GM23338 (cell line): ENCODE measurements around the gene PBX3. TPM values are rescaled to one million over a fixed set of nuclear protein-coding genes. Genes with fewer than 3 reads are reported as not detected.

Source experiments
- ATAC-seq: fragments of 200-7000 bp; cut with Tn5 transposase; 3 replicates; pipeline ENCODE4 v1.9.1; 2020
- DNase-seq: peaks from one replicate; pipeline ENCODE4 v3.0.0-alpha.2; 2015; ENCODE audit warnings: low spot score
- H2AFZ ChIP-seq: fragments of 200-600 bp; sonication (generic); 2 replicates; pipeline ENCODE4 v1.8.0; 2016; ENCODE audit warnings: antibody characterized with exemption, mild to moderate bottlenecking, moderate library complexity
- H3F3A ChIP-seq: fragments of 200-600 bp; sonication (generic); replicated peaks from 2 replicates; pipeline ENCODE4 v1.8.0; 2017; ENCODE audit warnings: antibody characterized with exemption, mixed run types, low read depth
- H3K27ac ChIP-seq: fragments of 200-600 bp; sonication (generic); 2 replicates; pipeline ENCODE4 v1.6.1; 2016; ENCODE audit warnings: low read depth
- H3K27me3 ChIP-seq: fragments of 200-600 bp; sonication (generic); 2 replicates; pipeline ENCODE4 v1.8.0; 2016; ENCODE audit warnings: mild to moderate bottlenecking, mixed run types, moderate library complexity; ENCODE audit not compliant: insufficient read depth
- H3K36me3 ChIP-seq: fragments of 200-600 bp; sonication (generic); 2 replicates; pipeline ENCODE4 v1.8.0; 2016; ENCODE audit warnings: mild to moderate bottlenecking; ENCODE audit not compliant: insufficient read depth
- H3K4me1 ChIP-seq: fragments of 200-600 bp; sonication (generic); 2 replicates; pipeline ENCODE4 v1.8.0; 2016; ENCODE audit warnings: mild to moderate bottlenecking, moderate library complexity; ENCODE audit not compliant: insufficient read depth
- H3K4me2 ChIP-seq: fragments of 200-600 bp; sonication (generic); 2 replicates; pipeline ENCODE4 v1.7.1; 2017; ENCODE audit warnings: mixed run types
- H3K4me3 ChIP-seq: fragments of 200-600 bp; sonication (generic); 2 replicates; pipeline ENCODE4 v1.6.1; 2016; ENCODE audit warnings: mixed run types
- H3K79me2 ChIP-seq: fragments of 200-600 bp; sonication (generic); replicated peaks from 2 replicates; pipeline ENCODE4 v1.8.0; 2017; ENCODE audit warnings: mild to moderate bottlenecking; ENCODE audit not compliant: insufficient read depth
- H3K9me2 ChIP-seq: fragments of 200-600 bp; sonication (generic); 2 replicates; pipeline ENCODE4 v1.8.0; 2017; ENCODE audit not compliant: insufficient read depth
- H4K20me1 ChIP-seq: fragments of 200-600 bp; sonication (generic); replicated peaks from 2 replicates; pipeline ENCODE4 v1.8.0; 2017; ENCODE audit warnings: mild to moderate bottlenecking; ENCODE audit not compliant: insufficient read depth
- H3K27ac Mint-ChIP-seq: 2 replicates; pipeline ENCODE4 v1.8.0; 2020; ENCODE audit warnings: inconsistent platforms, mild to moderate bottlenecking, moderate library complexity, mixed read lengths
- H3K27me3 Mint-ChIP-seq: 3 replicates; pipeline ENCODE4 v1.8.0; 2022; ENCODE audit warnings: low read depth, mild to moderate bottlenecking, moderate library complexity, mixed read lengths, inconsistent platforms; ENCODE audit not compliant: insufficient read depth, poor library complexity
- H3K36me3 Mint-ChIP-seq: 3 replicates; pipeline ENCODE4 v1.8.0; 2021; ENCODE audit warnings: low read depth, mild to moderate bottlenecking, inconsistent platforms, moderate library complexity, mixed read lengths
- H3K4me1 Mint-ChIP-seq: 3 replicates; pipeline ENCODE4 v1.8.0; 2020; ENCODE audit warnings: mild to moderate bottlenecking, inconsistent platforms, mixed read lengths
- H3K4me3 Mint-ChIP-seq: 3 replicates; pipeline ENCODE4 v1.8.0; 2021; ENCODE audit warnings: moderate library complexity, mild to moderate bottlenecking, inconsistent platforms, mixed read lengths
- H3K9me3 Mint-ChIP-seq: 3 replicates; pipeline ENCODE4 v1.8.0; 2020; ENCODE audit warnings: moderate library complexity, mild to moderate bottlenecking, inconsistent platforms, mixed read lengths
- CREB1 ChIP-seq: fragments of 250-450 bp; sonication (Bioruptor Pico); IDR thresholded peaks from 2 replicates; pipeline ENCODE4 v1.5.0; 2020; ENCODE audit warnings: low read depth, mild to moderate bottlenecking, moderate library complexity
- EZH2 ChIP-seq: fragments of 200-600 bp; sonication (generic); IDR thresholded peaks from one replicate; pipeline ENCODE4 v1.8.0; 2017; ENCODE audit warnings: antibody characterized with exemption, mild to moderate bottlenecking, low read depth; ENCODE audit not compliant: unreplicated experiment
- EZH2phosphoT487 ChIP-seq: fragments of 200-600 bp; sonication (generic); IDR thresholded peaks from one replicate; pipeline ENCODE4 v1.8.1; 2018; ENCODE audit warnings: antibody characterized with exemption; ENCODE audit not compliant: unreplicated experiment
- JUNB ChIP-seq: IDR thresholded peaks from one replicate; pipeline ENCODE4 v1.6.1; 2016; ENCODE audit warnings: antibody characterized with exemption; ENCODE audit not compliant: unreplicated experiment
- NANOG ChIP-seq: IDR thresholded peaks from 2 replicates; pipeline ENCODE4 v1.6.1; 2016; ENCODE audit warnings: antibody characterized with exemption, borderline replicate concordance
- POLR2AphosphoS5 ChIP-seq: IDR thresholded peaks from 2 replicates; pipeline ENCODE4 v1.6.1; 2016; ENCODE audit warnings: antibody characterized with exemption, low read depth
- STAT1 ChIP-seq: IDR thresholded peaks from one replicate; pipeline ENCODE4 v1.6.1; 2016; ENCODE audit warnings: antibody characterized with exemption; ENCODE audit not compliant: unreplicated experiment
- ZNF114 ChIP-seq: fragments of 250-450 bp; sonication (Bioruptor Pico); IDR thresholded peaks from 2 replicates; pipeline ENCODE4 v1.5.0; 2020; ENCODE audit warnings: mild to moderate bottlenecking, moderate library complexity
- ZNF331 ChIP-seq: fragments of 250-450 bp; sonication (Bioruptor Pico); IDR thresholded peaks from 2 replicates; pipeline ENCODE4 v1.5.0; 2020; ENCODE audit warnings: low read depth, mild to moderate bottlenecking, moderate library complexity
- polyA plus RNA-seq: library from polyadenylated mRNA; unstranded; fragments of >200 nt; fragmentation: Nextera tagmentation; extraction: Ambion mirVana; gene quantifications from 2 replicates; pipeline ENCODE4 v1.2.1, GENCODE V29; 2016
- total RNA-seq: library from RNA; depleted of rRNA; stranded (reverse); fragments of >200 nt; shearing (Covaris generic); gene quantifications from 2 replicates; pipeline ENCODE4 v1.2.3, GENCODE V29; 2014
- TF ChIP-seq, protein P1 (sequence below): IDR thresholded peaks from 2 replicates; pipeline ENCODE4 v1.6.1; 2016; ENCODE audit warnings: antibody characterized with exemption
- TF ChIP-seq, protein P2 (sequence below): fragments of 250-450 bp; sonication (Bioruptor Pico); IDR thresholded peaks from 2 replicates; pipeline ENCODE4 v1.5.0; 2020; ENCODE audit warnings: mild to moderate bottlenecking, moderate library complexity
- TF ChIP-seq, protein P3 (sequence below): IDR thresholded peaks from one replicate; pipeline ENCODE4 v1.6.1; 2018; ENCODE audit warnings: antibody characterized with exemption; ENCODE audit not compliant: unreplicated experiment
- TF ChIP-seq, protein P4 (sequence below), 2 experiments: fragments of 200-600 bp in 1 of 2; sonication (generic) in 1 of 2; conservative IDR thresholded peaks; 2 replicates each; pipeline versions ENCODE4 v1.5.1 to v1.6.1; 2016 to 2017; ENCODE audit warnings: antibody characterized with exemption in 2 of 2, low read depth in 2 of 2, mild to moderate bottlenecking in 2 of 2, moderate library complexity in 1 of 2

PBX3 gene
- total and polyA plus RNA-seq, 2 experiments from 2014 or later, result 28.9 to 50.5 TPM

DNA sequence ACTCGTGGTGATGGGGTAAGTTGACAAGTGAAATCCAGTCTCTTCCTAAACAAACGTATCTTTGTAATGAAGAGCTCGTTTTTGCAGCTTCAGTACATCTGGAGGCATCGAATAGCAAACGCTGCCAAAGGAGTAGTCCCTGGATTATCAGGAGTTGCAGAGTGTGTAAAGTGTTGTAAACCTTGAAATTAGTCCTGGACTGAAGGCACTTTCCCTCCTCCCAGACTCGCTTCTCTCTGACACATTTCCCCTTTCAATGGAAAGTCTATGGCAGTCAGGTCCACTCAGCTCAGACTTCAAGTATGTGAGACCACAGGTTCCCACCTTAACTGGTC, 1.5 kb upstream of the PBX3 start:
- Histone ChIP-seq H3K4me2 (peak overlapping the region; percentile 72), H2AFZ (peak overlapping the region; percentile 53; the same call in 1 of the 2 replicates), H3K4me1 (peaks cover 34% of the 10 kb centered on the region), H3K27ac (no peak overlapping the region), H3K4me3 (peak overlapping the region; percentile 54), H3F3A (0 out of 2 replicates have a peak, but pooled peaks cover 3% of the 10 kb centered on the region), H4K20me1 (no peaks in the 10 kb centered on the region), H3K27me3 (peaks cover 8% of the 10 kb centered on the region; the same call in 1 of the 2 replicates), H3K79me2 (peaks cover 25% of the 10 kb centered on the region), H3K9me2 (no peaks in the 10 kb centered on the region), H3K36me3 (no peaks in the 10 kb centered on the region)
- Mint-ChIP-seq H3K27ac (no peak overlapping the region), H3K4me3 (peak overlapping the region; percentile 84), H3K36me3 (peaks cover 12% of the 10 kb centered on the region), H3K27me3 (peaks cover 13% of the 10 kb centered on the region), H3K9me3 (no peaks in the 10 kb centered on the region), H3K4me1 (peaks cover 32% of the 10 kb centered on the region)
- DNase-seq (no peak), ATAC-seq (no peak)
- TF ChIP-seq EZH2, result no peak
- TF ChIP-seq, protein P1, sequence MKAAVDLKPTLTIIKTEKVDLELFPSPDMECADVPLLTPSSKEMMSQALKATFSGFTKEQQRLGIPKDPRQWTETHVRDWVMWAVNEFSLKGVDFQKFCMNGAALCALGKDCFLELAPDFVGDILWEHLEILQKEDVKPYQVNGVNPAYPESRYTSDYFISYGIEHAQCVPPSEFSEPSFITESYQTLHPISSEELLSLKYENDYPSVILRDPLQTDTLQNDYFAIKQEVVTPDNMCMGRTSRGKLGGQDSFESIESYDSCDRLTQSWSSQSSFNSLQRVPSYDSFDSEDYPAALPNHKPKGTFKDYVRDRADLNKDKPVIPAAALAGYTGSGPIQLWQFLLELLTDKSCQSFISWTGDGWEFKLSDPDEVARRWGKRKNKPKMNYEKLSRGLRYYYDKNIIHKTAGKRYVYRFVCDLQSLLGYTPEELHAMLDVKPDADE, result no peak
- no peak for TF ChIP-seq JUNB
- TF ChIP-seq CREB1 (CRISPR knock-in tag), result no peak
- TF ChIP-seq ZNF114 (CRISPR knock-in tag), result no peak
- TF ChIP-seq POLR2AphosphoS5, result no peak
- TF ChIP-seq NANOG, result no peak
- TF ChIP-seq, protein P2, sequence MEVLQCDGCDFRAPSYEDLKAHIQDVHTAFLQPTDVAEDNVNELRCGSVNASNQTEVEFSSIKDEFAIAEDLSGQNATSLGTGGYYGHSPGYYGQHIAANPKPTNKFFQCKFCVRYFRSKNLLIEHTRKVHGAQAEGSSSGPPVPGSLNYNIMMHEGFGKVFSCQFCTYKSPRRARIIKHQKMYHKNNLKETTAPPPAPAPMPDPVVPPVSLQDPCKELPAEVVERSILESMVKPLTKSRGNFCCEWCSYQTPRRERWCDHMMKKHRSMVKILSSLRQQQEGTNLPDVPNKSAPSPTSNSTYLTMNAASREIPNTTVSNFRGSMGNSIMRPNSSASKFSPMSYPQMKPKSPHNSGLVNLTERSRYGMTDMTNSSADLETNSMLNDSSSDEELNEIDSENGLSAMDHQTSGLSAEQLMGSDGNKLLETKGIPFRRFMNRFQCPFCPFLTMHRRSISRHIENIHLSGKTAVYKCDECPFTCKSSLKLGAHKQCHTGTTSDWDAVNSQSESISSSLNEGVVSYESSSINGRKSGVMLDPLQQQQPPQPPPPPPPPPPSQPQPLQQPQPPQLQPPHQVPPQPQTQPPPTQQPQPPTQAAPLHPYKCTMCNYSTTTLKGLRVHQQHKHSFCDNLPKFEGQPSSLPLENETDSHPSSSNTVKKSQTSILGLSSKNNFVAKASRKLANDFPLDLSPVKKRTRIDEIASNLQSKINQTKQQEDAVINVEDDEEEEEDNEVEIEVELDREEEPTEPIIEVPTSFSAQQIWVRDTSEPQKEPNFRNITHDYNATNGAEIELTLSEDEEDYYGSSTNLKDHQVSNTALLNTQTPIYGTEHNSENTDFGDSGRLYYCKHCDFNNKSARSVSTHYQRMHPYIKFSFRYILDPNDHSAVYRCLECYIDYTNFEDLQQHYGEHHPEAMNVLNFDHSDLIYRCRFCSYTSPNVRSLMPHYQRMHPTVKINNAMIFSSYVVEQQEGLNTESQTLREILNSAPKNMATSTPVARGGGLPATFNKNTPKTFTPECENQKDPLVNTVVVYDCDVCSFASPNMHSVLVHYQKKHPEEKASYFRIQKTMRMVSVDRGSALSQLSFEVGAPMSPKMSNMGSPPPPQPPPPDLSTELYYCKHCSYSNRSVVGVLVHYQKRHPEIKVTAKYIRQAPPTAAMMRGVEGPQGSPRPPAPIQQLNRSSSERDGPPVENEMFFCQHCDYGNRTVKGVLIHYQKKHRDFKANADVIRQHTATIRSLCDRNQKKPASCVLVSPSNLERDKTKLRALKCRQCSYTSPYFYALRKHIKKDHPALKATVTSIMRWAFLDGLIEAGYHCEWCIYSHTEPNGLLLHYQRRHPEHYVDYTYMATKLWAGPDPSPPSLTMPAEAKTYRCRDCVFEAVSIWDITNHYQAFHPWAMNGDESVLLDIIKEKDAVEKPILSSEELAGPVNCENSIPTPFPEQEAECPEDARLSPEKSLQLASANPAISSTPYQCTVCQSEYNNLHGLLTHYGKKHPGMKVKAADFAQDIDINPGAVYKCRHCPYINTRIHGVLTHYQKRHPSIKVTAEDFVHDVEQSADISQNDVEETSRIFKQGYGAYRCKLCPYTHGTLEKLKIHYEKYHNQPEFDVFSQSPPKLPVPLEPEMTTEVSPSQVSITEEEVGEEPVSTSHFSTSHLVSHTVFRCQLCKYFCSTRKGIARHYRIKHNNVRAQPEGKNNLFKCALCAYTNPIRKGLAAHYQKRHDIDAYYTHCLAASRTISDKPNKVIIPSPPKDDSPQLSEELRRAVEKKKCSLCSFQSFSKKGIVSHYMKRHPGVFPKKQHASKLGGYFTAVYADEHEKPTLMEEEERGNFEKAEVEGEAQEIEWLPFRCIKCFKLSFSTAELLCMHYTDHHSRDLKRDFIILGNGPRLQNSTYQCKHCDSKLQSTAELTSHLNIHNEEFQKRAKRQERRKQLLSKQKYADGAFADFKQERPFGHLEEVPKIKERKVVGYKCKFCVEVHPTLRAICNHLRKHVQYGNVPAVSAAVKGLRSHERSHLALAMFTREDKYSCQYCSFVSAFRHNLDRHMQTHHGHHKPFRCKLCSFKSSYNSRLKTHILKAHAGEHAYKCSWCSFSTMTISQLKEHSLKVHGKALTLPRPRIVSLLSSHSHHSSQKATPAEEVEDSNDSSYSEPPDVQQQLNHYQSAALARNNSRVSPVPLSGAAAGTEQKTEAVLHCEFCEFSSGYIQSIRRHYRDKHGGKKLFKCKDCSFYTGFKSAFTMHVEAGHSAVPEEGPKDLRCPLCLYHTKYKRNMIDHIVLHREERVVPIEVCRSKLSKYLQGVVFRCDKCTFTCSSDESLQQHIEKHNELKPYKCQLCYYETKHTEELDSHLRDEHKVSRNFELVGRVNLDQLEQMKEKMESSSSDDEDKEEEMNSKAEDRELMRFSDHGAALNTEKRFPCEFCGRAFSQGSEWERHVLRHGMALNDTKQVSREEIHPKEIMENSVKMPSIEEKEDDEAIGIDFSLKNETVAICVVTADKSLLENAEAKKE (CRISPR knock-in tag), result no peak
- TF ChIP-seq EZH2phosphoT487, result no peak
- TF ChIP-seq, protein P3, sequence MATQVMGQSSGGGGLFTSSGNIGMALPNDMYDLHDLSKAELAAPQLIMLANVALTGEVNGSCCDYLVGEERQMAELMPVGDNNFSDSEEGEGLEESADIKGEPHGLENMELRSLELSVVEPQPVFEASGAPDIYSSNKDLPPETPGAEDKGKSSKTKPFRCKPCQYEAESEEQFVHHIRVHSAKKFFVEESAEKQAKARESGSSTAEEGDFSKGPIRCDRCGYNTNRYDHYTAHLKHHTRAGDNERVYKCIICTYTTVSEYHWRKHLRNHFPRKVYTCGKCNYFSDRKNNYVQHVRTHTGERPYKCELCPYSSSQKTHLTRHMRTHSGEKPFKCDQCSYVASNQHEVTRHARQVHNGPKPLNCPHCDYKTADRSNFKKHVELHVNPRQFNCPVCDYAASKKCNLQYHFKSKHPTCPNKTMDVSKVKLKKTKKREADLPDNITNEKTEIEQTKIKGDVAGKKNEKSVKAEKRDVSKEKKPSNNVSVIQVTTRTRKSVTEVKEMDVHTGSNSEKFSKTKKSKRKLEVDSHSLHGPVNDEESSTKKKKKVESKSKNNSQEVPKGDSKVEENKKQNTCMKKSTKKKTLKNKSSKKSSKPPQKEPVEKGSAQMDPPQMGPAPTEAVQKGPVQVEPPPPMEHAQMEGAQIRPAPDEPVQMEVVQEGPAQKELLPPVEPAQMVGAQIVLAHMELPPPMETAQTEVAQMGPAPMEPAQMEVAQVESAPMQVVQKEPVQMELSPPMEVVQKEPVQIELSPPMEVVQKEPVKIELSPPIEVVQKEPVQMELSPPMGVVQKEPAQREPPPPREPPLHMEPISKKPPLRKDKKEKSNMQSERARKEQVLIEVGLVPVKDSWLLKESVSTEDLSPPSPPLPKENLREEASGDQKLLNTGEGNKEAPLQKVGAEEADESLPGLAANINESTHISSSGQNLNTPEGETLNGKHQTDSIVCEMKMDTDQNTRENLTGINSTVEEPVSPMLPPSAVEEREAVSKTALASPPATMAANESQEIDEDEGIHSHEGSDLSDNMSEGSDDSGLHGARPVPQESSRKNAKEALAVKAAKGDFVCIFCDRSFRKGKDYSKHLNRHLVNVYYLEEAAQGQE, result no peak
- TF ChIP-seq ZNF331, result no peak
- TF ChIP-seq, protein P4, sequence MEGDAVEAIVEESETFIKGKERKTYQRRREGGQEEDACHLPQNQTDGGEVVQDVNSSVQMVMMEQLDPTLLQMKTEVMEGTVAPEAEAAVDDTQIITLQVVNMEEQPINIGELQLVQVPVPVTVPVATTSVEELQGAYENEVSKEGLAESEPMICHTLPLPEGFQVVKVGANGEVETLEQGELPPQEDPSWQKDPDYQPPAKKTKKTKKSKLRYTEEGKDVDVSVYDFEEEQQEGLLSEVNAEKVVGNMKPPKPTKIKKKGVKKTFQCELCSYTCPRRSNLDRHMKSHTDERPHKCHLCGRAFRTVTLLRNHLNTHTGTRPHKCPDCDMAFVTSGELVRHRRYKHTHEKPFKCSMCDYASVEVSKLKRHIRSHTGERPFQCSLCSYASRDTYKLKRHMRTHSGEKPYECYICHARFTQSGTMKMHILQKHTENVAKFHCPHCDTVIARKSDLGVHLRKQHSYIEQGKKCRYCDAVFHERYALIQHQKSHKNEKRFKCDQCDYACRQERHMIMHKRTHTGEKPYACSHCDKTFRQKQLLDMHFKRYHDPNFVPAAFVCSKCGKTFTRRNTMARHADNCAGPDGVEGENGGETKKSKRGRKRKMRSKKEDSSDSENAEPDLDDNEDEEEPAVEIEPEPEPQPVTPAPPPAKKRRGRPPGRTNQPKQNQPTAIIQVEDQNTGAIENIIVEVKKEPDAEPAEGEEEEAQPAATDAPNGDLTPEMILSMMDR (conservative IDR thresholded peaks at IDR 0.05; ENCODE audit: low read depth in 2 of 2), result no peak
- no peak for TF ChIP-seq STAT1
